RCC 7860 (cell line): ENCODE results near the gene RAPGEF2.
A peak's percentile ranks its signal among the peaks of the same experiment; 100 is the strongest.

Experiments used
- DNase-seq: peaks from one replicate; pipeline ENCODE4 v3.0.0-alpha.2; 2015; ENCODE audit warnings: low spot score
- FAIRE-seq: peaks from 2 replicates; lab custom pipeline; 2012; peaks lifted over from hg19 to GRCh38; lab: Jason Lieb, UNC

RAPGEF2 gene

DNA sequence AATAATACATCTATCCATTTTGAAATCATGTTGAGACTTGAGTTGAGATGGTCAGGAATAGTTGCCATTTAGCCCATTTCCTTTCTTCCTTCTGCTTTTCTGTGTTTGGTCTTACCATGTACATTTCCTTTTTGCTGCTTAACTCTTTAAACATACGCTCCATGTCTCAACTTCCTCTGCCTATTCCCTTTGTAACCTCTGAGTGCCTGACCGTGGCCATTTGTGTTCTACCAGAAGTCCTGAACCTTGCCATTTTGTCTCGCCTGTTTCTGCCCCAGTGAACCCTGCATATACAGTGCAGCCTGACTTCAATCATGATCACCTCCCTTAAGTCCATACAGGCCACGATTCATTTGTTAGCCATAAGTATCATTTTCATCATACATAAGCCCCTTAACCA is 169.0 kb downstream of the RAPGEF2 start:
- DNase-seq (no peak), FAIRE-seq (no peak)

DNA sequence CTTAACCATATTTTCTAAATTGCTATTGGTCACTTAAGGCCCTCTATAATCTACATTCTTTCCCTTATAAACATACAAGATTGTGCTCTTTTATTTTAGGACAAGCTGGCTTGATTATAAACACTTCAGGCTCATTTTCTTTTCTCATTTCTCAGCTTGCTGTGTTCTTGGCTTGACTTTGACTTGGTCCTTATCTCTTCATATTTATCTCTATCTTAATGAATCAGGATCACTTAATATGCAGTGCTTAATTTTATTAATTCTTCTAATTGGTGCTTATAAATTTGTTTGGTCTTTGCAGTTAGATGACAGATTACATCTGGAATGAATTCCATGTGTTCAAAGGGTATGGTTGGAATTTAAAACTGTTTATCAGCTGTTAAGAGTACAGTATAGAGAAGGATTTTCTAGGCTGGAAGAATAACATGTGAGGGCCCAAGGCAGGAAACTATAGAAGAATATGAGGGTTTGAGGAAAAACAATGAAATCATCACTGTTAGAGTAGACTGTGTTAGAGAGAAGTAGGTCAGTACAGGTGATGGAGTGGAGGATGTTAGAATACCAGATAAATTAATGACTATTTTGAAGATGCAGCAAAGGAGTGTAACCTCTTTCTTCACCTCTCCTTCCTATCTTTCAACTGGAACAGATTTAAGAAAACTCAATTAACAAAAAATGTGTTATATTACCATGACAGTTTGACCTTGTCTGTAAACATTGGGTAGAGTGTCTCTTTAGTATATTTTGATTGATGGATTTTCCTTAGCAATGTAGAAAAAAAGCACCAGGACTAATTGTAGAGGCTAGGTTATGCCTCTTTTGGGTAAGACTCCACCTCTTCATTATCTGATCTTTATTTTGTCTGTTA is 169.6 kb downstream of the RAPGEF2 start:
- FAIRE-seq = no peak
- DNase-seq = no peak

DNA sequence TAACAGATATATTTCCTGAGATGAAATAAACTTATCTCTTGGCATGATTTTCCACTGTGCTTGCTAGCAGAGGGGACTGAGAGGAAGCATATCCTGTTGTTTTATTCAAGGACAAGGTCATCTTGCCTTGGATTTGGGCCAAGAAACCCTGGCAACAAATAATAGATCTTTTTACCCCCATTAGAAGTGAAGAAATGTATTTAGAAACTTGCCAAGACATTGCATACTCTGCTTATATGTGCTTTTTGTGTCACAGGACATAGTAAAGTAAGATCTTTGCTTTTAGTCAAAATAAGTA is 170.2 kb downstream of the RAPGEF2 start:
- DNase-seq (no peak), FAIRE-seq (no peak)

DNA sequence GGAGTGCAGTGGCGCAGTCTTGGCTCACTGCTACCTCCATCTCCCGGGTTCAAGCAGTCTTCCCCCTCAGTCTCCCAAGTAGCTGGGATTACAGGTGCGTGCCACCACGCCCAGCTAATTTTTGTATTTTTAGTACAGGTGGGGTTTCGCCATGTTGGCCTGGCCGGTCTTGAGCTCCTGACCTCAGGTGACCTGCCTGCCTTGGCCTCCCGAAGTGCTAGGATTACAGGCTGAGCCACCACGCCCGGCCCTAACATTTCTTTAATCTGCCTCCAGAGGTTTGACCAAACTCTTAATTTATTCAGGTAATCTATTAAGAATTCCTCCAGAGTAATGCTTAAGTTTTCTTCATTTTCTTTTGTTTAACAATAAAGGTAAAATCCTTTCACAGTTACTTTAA is 171.0 kb downstream of the RAPGEF2 start:
- no peak for DNase-seq
- FAIRE-seq = no peak

DNA sequence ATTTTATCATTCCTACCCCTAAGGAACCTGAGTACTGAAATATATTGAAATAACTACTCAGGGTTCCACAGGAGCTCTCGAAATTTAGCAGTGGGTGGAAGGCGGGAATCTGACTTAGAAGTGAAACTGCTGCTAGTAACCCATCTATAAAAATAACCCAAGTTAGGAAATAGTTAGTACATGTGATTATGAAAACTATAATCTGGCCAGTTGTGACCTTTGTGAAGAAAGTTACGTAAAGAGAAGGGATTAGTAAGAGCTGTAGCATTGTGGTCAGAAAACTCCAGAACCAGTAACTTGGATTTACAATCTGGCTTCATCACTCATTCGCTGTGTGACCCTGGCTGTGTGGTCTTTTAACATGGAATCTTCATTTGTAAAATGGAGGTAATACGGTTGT is 175.5 kb downstream of the RAPGEF2 start:
- no peak for DNase-seq
- FAIRE-seq = no peak

DNA sequence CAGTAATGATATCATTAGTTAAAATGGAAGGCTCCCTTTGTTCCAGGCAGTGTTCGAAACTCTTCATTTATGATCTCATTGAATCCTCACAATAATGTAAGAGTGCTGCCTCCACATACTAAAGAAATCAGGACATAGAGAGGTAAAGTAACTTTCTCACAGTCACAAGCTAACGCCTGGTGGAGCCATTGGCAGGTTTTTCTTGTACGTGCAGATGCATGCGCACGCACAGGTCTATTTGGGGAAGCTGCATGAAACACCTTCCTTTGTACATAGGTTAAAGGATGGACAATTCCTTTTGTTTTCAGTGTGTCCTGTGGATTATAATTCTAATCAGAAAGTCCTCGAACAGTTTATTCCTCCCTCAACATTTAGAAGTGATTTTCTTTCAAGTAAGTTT is 176.2 kb downstream of the RAPGEF2 start:
- DNase-seq = no peak

DNA sequence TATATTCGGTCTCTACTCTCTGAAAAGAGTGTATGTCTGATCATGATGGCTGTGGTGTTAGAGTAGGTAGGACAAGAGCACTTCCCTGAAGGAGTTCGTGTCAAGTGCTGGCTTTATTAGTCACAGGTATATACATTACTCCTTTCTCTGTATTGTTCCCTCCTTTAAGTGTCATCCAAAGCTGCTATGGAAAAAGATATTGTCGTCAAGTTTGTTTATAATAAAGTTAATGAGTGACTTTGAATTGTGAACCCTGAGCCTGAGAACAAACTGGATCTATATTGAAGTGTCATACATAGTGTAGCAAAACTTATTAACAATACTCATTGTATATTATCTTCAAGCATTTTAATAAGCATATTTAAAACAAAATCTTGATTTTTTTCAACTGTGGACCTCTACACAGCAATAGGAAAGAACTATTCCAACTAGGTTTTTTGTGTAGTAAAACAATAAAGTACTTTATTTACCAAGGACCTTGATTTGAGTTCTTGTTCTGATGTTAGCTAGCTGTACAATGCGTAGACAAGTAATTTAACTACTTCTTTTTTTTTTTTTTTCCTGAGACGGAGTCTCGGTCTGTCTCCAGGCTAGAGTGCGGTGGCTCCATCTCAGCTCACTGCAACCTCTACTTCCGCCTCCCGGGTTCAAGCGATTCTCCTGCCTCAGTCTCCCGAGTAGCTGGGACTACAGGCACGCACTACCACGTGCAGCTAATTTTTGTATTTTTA is 177.7 kb downstream of the RAPGEF2 start:
- peak; percentile 11 for DNase-seq
- FAIRE-seq = no peak

More for the DNA sequence above, 176.2 kb downstream of the RAPGEF2 start:
- no peak for FAIRE-seq

DNA sequence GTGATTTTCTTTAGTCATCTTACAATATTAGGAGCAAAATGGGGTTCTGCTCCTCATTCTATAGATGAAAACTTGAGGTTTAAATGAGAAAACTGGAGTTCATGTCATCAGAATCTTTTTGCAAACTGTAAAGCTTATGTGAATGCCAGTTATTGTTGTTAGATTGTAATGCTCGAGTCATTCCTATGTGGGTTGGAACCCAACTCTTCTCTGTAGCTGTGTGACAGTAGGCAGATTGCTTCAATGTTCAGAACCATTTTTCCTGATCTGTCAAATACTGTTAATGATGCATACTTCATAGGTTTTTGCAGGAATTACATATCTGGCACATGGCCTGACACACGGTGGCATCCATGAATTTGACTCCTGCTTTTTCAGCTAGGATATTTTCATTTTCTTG is 178.9 kb downstream of the RAPGEF2 start:
- DNase-seq = no peak
- FAIRE-seq = no peak

DNA sequence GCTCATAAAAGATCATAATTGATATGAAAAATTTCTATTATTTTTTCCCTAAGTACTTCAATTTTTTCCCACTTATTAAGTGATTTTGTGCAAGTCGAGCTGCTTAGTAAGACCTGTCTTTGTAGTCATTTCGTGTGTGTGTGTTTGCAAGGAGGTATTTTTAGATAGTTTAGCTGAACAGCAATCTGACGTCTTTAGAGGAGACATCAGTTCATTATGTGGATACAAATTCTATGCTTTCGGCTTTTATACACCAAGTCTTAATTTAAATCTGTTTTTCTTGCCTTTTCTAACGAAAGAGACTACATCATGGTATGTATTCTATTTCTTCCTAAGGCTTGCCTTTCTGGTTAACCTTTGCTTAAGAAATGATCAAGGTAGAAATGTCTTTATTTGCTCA is 179.4 kb downstream of the RAPGEF2 start:
- FAIRE-seq = no peak
- DNase-seq = no peak

DNA sequence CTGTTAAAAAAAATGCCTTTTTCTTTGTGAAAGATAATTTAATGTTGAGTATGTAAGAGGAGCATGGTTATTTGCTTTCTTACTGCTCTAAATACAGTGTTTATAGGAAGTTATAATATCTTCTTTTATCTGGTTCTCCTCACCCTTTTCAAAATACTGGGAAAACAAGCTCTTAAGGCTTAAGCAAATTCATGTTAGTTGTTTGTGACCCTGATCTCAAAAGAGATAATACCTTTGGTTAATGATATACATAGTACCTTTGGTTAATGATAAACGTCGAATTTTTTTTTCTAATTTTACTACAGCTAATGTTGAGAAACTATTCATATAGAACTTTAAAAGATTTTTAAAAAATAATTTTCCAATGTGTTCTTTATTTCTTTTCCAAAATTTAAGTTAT is 180.1 kb downstream of the RAPGEF2 start:
- DNase-seq = no peak

DNA sequence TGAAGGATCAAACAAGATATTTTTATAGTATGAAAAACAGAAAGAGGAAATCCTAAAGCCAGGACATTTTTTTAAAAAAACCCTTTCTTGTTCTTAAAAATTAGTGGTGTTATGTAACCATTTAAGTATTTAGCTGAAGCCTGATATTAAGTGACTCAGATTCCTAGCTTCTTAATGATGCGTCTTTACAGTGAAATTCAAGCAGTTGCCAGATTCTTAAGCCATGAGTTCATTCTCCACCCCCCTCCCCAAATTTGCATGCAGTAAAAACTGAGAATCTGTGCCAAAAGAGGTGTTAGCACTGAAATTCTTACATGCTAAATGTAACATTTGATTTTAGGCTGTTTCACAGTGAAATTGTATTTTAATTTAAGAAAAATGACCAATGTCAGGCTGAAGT is 180.8 kb downstream of the RAPGEF2 start:
- DNase-seq = peak; percentile 56
- peak; percentile 77 for FAIRE-seq

More for the DNA sequence above, 180.1 kb downstream of the RAPGEF2 start:
- peak; percentile 60 for FAIRE-seq

DNA sequence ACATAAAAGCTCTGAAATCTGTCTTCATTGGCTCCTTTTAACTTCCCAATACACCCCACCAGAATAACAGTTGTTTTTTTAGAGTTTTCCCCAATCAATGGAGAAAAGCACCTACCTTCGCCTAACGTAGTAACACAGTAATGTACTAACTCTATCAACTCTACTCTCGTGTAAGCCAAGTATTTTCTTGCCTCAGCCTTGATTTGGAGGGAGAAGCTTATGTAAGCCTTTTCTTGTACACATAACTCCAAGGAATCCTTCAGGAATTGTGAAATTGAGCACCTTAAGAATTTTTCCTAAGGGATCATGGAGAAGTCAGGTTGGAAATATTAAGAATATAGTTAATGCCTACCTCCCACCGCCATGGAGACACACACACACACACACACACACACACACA is 181.2 kb downstream of the RAPGEF2 start:
- FAIRE-seq (no peak), DNase-seq (no peak)

DNA sequence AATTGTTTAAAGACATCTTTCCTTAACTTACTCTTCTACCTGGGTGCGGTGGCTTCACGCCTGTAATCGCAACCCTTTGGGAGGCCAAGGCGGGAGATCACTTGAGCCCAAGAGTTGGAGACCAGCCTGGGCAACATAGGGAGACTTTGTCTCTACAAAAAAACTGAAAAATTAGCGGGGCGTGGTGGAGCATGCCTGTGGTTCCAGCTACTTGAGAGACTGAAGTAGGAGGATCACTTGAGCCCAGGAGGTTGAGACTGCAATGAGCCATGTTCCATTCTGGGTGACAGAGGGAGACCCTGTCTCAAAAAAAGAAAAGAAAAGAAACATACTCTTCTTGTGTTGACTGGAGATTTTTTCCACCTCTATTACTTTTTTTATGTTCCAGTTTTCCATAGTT is 181.9 kb downstream of the RAPGEF2 start:
- DNase-seq (no peak), FAIRE-seq (no peak)

DNA sequence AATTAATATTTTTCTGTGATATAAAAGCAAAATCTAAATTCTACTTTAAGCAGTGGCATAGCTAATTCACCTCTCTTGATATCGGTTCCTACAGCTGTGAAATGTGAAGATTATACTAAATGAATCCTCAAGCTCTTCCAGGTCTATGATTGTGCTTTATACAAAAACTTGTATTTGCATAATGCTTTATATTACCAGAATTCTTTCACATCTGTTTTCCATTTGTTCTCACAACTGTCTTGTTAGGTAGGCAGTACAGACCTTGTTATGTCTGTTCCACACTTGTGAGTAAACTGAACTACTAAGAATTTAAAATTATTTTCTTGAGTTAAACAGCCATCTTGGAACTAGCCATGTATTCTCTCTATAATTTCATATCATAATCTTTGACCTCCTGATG is 184.9 kb downstream of the RAPGEF2 start:
- FAIRE-seq = no peak
- DNase-seq = no peak

DNA sequence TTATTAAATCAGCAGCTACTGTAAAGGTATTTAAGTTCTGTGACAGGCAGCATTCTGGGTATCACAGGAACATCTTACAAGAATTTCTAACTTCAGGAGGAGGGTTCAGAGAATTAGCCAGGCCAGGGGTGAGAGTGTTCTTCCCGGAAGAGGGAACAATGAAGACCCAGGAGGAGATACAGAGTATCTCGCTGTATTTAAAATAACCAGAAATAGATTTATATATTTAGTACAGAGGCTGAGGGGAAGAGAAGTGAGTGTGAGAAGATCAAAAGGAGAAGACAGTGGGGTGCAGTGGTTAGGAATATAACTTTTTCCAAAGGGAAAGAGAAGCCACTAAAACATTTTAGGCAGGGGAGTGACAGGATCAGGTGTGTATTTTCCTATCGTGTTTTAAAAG is 186.8 kb downstream of the RAPGEF2 start:
- no peak for DNase-seq
- FAIRE-seq = no peak

DNA sequence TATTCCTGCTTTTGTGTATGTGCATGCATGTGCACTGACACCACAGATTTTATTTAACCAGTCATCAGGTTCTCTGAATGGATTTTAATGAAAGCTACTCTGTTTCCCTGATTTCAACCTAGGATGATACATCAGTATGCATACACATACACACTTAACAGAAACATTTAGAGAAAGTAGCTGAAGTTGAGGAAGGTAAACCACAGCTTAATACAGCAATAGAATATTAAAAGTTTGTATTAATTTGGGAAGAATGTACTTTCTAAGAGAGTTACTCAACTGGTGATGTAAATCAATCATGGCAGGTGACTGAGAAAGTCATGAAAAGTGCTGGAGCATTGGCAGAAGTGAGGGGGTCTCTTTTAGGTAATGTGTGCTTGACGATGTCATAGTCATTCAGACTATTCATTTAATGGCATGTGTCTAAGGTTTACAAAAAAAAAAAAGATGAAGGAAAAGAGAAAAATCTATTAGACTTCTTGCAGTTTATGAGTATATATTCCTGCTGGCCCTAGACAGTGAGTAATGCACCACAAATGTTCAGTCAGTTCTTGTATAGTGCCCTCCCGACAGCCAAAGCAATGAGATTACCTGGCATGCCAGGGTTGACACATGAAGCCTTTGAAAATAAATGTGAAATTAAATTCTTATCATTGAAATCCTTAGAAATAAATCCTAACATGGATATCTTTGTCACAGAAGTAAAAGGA is 187.6 kb downstream of the RAPGEF2 start:
- DNase-seq (peak; percentile 37), FAIRE-seq (peak; percentile 67)

DNA sequence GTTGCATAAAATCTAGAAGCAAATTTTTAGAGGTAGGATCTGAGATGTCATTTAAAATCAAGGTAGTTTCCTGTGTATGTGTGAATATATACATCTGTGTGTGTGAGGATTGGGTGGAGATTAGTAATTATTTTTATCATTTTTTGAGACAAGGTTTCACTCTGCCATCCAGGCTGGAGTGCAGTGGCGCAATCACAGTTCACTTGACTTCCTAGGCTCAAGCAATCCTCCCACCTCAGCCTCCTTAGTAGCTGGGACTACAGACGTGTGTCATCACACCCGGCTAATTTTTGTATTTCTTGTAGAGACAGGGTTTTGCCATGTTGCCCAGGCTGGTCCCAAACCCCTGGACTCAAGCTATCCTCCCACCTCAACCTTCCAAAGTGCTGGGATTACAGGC is 188.3 kb downstream of the RAPGEF2 start:
- FAIRE-seq (no peak), DNase-seq (no peak)

DNA sequence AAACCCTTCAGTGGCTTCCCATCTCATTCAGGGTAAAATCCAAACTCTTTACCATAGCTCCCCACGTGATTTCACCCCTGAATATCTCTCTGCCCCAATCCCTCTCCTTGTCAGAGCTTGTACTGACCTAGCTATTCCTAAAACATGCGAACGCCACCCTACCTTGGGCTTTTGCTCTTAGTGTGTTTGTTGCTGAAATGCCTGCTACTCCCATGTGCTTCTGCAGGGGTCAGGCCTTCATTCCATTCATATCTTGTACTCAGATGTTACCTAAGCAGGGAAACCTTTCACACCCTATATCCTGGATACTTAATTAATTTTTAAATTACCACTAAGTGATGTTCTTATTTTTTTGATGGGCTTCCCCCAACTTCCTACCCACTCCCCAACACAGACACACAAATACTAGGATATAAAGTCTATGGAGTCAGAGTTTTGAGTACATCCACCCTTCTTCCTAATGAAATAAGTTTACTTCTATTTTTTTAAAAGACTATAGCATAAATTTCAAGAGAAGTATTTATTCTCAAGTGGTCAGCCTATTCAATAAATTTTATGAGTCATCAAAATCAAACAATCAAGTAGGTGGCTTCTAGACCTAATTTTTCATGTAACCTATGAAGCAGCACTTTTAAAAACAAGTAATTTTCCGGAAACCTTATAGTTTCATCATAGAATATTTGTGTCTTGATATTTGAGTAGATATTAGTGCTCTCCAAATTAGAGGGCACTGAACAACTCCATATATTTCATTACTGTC is 189.4 kb downstream of the RAPGEF2 start:
- FAIRE-seq (no peak), DNase-seq (no peak)

DNA sequence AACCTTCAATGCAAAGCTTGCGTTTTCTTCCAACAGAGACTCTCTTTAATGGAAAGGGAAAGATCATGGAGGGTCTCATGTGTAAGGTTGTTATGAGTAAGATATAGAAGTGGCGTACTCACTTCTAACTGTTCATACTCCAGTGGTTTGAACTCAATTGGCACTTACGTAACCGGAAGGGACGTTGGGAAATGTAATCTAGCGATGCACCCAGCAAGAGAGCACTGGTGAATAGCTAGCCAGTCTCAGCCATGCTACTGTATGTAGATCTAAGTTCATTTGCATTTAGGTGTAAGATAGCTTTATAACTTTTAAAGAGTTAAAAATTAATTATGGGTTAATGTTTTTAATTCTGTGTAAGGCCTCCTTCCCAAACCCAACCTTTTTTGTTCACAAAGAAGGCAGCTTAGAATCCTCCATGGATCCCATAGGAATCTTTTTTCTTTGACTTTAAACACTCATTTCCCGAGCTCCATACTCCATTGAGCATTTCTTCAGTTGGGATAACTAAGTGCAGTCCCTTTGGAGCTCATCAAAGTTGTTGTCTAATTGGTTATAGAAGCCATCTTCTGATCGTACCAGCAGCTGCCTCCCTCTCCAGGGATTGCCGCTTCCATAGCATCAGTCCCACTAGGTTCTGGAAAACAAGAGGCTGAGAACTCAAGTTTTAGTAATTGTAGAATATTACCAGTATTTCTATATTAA is 191.1 kb downstream of the RAPGEF2 start:
- no peak for FAIRE-seq
- no peak for DNase-seq

DNA sequence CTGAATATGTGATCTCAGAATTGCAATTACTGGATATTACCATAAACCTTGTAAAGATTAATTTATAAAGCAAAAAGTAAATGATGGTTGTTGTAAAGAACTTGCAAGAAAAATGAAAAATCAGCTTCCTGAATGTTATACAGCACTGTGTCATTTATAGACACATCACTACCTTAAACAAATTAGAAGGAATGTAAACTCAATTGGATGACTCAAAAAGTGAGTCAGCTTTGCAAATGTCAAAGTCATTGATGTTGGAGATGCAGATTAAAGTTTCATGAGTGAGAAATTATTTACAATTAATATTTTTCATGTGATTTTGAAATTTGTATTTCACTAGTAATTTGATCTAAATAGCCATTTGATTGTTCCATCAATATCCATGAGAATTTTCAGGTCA is 193.2 kb downstream of the RAPGEF2 start:
- FAIRE-seq (peak; percentile 62), DNase-seq (peak; percentile 11)
